DMS79 (cell line): ENCODE measurements around the gene EGLN1.

Source experiments
- DNase-seq: peaks from one replicate; lab custom pipeline; 2025; lab: John Stamatoyannopoulos, UW

The EGLN1 gene

GRCh38 chr1:231420959-231421545, 1.0 kb downstream of the EGLN1 start:
- DNase-seq = no peak

DNA sequence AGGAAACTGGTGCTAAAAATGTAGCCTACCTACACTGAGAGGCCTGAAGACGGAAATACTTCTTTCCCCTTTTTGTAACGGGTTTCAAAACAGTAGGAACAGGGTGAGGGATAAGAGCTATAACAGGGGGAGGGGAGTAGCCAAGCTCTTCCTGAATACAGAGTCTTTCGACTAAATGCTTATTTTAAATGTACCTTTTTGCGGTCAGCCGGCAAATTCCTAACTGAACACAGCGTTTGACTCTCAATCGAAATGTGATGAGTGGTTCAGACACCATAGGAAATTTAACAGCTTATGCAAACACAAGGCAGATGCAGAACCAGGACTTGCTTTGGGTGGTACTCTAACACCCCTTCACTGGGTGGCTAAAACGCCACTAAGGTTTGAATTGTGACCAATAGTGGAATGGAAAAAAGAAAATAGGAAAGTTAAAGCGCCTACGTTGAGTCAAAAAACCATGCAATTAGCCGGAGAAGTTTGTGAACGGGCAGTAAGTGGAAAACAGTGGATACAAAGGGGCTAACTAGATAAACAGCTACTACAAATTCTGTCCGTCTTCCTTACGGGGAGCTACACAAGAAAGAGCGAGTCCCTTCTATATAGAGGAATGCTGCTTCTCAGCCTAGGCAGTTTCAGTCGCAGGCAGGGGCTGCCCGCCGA, 1.7 kb downstream of the EGLN1 start:
- DNase-seq = no peak

DNA sequence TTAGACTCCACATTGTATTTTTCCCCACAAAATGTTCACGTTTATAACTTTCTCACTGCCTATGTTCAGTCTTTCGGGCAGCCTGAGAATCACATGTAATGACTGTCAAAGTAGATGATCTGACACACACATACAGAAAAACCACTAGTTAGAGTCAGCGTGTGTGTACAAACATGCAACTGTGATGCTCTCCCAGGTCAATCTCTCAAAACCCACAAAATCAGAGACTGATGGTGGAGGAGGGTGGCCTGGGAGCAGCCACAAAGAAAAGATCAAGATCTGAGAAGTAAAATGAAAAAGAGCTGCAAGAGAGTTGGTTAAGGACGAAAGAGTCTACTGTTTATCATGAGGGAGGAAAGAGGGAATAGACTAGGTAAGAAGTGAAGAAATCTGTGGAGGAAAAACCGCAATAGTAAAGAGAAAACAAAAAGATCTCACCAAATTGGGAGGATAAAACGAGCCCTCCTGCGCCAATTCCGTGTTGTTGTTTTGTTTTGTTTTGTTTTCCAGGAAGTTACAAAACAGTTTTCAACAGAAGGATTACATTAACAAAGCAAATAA, 2.3 kb downstream of the EGLN1 start:
- no peak for DNase-seq

DNA sequence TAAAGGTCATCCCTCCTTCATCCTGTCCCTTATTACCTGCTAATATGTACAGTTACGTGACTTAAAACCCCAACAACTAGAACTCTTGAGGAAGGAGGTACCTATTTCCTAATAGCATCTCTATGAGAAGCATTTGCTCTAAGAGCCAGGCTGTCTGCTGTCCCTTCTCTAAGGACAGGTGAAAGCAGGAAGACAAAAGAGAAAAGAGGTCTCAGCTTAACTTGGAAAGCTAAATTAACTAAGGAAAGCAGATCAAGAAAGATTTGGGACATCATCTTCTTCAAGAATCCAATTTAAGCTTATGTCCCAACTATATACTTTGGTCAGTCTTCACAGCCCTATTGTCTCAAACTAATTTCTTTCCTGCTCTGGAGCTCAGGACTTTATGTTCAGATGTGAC, 2.9 kb downstream of the EGLN1 start:
- DNase-seq = no peak

- no peak for DNase-seq
These were observed 3.4 kb downstream of the EGLN1 start for GRCh38 chr1:231418741-231419107.

DNA sequence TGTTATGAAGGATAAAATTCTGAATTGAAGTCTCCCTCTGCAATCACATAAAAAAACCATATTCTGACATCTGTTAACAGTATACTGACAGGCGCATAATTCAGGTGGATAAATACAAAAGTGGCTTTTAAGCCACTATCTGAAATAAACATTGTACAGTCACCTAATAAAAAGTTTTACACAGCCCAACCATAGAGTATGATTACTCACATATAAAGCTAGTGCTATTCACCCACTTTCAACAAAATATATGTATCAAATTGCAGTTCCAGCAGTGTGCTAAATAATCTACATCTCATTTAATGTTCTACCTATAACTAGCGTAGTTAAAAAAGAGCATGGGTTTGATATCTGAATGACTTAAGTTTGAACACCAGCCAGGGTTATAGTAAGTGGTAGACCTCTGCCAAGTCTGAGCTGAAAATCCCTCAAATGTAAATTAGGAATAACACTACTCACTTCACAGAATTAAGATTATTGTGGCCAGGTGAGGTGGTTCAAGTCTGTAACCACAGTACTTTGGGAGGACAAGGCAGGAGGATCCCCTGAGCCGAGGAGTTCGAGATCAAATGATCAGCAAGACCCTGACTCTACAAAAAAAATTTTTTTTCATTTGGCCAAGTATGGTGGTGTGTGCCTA, 3.9 kb downstream of the EGLN1 start:
- no peak for DNase-seq

- no peak for DNase-seq
These were observed 4.6 kb downstream of the EGLN1 start for GRCh38 chr1:231417513-231417912.

DNA sequence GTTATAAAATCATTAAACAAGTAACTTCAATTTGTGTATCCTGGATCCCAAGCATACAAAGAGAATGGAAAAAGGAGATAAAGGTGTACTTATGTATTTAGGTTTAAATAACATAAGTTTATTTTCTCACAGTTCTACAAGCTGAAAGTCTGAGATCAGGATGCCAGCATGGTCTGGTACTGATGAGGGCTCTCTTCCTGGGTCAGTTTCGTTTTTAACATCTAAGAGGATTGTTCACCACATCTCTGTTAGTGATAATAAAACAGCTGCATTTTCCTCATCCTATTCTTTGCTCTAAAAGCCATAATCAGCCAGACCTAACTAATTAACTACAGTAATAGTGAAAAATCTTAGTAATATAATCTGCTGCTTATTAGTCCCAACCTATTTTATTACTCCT, 5.2 kb downstream of the EGLN1 start:
- no peak for DNase-seq

- DNase-seq = no peak
These were observed 7.0 kb downstream of the EGLN1 start for GRCh38 chr1:231415018-231415583.

GRCh38 chr1:231414260-231415016, 7.6 kb downstream of the EGLN1 start:
- DNase-seq = no peak

- DNase-seq = no peak
These were observed 8.4 kb downstream of the EGLN1 start for GRCh38 chr1:231413749-231414082.

DNA sequence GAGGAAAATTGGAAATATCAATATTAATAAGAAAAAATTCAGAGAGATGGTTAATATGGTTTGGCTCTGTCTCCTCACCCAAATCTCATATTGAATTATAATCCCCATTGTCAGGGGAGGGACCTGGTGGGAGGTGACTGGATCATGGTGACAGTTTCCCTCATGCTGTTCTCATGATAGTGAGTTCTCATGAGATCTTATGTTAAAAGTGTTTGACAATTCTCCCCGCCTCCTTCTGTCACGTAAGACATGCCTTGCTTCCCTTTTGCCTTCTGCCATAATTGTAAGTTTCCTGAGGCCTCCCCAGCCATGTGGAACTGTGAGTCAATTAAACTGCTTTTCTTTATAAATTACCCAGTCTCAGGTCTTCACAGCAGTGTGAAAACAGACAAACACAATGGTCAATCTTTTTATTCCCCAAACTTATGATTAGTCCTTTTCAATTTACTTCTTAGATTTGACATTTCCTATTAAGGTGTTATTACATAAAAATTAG, 11.0 kb downstream of the EGLN1 start:
- DNase-seq = no peak

DNA sequence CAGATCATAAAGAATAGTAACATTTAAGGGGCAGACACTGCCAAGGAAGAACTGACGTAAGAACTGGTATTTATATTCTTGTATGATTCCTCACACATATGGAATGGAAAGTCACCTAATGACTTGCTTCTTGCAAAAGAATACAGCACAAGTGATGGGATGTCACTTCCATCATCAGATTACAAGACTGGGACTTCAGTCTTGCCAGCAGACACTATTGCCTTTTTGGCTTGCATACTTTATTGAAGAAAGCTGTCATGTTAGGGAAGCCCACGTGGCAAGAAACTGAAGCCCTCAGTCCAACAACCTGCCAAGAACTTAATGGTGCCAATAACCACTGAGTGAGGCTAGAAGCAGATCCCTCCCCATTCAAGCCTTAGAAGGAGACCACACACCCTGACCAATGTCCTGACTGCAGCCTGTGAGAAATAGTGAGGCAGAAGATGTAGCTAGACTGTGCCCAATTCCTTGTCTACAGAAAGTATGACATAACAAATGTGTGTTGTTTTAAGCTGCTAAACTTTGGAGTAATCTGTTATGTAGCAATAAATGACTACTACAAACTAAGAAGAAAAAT, 12.0 kb downstream of the EGLN1 start:
- DNase-seq = no peak

DNA sequence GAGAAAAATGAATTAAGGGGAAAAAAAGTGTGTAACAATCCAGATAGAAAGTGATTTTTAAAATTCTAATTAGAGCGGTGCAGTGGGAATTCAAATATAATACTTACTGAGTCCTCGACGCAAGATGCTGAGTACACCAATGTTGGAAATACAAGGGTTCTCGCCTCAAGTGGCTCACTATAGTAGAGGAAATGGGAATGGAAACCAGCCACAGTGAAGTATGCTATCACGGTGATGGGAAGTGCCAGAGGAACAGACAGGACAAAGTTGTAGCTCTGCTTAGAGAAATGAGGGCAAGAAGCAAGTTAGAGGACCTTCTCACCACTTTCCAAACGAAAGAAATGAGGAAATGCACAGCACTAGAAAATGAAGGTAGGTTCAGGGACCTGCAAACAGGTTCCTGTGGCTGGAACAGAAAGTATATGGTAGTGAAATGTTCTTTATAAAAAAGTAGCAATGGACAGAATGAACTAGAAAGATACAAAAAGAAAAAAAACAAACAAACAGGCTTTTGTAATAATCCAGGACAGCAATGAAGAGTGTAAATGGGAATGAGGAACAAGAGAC, 13.5 kb downstream of the EGLN1 start:
- DNase-seq = no peak

DNA sequence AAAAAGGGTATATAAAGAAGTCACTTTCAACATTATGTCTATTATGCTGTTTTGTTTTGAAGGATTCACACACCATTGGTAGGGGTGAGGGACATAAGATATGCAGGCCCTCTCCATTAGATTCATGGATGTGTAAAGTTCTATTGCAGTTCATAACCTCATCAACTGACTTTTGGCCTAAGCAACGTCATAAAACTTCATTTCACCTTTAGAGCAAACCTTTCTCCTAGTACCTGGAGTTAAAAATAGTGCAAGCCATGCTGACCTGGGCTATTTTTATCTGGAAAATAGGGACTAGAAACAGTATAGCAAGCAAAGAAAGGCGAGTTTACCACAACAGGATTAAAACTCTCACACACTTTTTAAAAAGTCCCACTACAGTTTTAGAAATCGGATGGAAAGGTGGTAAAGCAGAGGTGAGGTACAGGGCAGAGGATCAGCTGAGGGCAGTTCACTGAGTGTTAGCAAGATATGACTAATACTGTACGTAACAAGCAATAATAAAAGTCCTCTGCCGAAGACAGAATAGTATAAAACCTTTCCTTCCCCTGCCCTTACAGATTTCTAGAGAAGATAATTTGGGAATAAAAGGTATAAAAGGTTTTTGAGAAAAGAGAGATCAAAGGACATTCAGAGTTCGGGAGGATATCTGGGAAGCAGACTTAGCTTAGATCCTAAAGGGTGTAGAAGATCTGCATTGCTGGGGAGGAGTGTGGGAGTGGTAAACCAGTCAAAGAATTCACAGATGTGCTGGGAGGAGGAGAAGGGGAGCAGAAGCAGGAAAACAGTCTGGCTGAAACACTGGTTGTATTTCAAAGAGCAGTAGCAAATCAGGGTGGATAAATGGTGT, 14.3 kb downstream of the EGLN1 start:
- DNase-seq = no peak

DNA sequence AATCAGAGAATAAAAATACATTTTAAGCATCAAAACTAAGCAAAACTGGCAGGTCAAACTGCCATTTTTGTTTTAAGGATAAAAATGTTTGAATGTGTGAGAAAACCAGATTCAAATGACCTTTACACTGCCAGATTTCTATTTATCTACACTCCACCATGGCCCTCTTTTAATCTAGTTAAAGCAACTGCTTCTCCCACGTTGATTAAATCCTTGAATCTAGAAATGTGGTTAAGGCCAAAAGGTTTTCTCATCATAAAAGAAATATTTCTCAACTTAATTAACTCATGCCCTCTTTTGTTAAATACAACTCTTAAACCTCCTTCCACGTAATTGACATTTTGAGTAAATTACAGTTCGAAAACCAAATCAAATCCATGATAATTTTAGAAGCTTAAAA, 15.0 kb downstream of the EGLN1 start:
- no peak for DNase-seq

DNA sequence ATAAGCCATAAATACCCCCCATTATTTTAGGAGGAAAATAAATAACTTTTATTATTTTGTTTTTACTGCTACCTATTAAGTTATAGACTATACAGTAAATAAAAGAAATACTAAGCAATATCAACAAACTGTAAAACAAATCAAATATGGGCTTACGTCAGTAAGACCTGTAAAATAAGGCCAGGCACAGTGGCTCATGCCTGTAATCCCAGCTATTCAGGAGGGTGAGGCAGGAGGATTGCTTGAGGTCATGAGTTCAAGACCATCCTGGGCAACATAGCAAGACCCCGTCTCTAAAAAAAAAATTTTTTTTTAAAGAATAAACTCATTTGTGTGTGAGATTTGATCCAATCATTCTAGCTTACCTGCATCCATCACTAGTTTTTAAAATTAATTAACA, 17.8 kb downstream of the EGLN1 start:
- DNase-seq = no peak

GRCh38 chr1:231401478-231401877, 20.6 kb downstream of the EGLN1 start:
- no peak for DNase-seq

DNA sequence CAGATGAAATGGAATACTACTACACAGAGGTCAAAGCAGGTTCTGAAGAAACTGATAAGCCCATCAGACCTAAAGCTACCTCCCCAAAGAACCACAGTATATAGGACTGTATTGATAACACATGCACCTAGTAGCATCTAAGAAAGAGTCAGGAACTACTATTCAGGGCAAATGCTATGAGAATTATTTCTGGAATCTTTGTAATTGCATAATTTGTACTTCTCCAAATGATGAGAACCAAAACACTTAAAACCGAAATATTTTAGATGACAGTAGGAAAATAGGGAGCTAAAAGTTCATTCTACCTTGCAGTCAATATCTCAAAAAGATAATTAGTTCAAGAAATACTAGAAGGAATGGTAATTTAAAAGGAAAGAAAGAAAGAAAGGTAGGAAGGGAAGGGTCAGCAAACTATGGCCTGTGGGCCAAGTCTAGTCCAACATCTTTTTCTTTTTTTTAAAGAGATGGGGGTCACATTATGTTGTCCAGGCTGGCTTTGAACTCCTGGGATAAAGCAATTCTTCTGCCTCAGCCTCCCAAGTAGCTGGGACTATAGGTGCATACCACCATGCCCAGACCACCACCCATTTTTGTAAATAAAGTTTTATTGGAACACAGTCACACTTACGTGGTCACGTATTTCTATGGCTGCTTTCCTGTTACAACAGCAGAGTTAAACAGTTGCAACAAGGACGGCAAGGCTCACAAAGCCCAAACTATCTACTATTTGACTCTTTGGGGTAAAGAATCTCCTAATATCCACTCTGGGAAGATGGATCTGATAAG, 24.0 kb downstream of the EGLN1 start:
- no peak for DNase-seq

GRCh38 chr1:231396643-231397042, 25.4 kb downstream of the EGLN1 start:
- DNase-seq = no peak
